Effector memory CD4-positive, alpha-beta T cell (primary cell): ENCODE results near the gene PPARG.

Source experiments
- DNase-seq, 3 donors: peaks; one replicate each; pipeline ENCODE4 v3.0.0-alpha.2; 2020
- H3K27ac ChIP-seq: 2 replicates; pipeline ENCODE4 v1.7.0; 2013; ENCODE audit warnings: mild to moderate bottlenecking, low read length, moderate library complexity; ENCODE audit not compliant: insufficient read depth, poor library complexity, severe bottlenecking
- H3K27me3 ChIP-seq: replicated peaks from 2 replicates; pipeline ENCODE4 v1.7.0; 2013; ENCODE audit warnings: mild to moderate bottlenecking, low read length; ENCODE audit not compliant: insufficient read depth, control insufficient read depth, poor library complexity, severe bottlenecking
- H3K36me3 ChIP-seq: 2 replicates; pipeline ENCODE4 v1.7.0; 2013; ENCODE audit warnings: mild to moderate bottlenecking, low read length, moderate library complexity; ENCODE audit not compliant: control insufficient read depth, insufficient read depth
- H3K4me1 ChIP-seq: 2 replicates; pipeline ENCODE4 v1.7.0; 2013; ENCODE audit warnings: low read length, mild to moderate bottlenecking; ENCODE audit not compliant: control insufficient read depth, insufficient read depth, poor library complexity, severe bottlenecking
- H3K4me3 ChIP-seq: 2 replicates; pipeline ENCODE4 v1.7.0; 2013; ENCODE audit warnings: low read length, low read depth, mild to moderate bottlenecking; ENCODE audit not compliant: insufficient read depth, poor library complexity, severe bottlenecking
- H3K9me3 ChIP-seq: 2 replicates; pipeline ENCODE4 v1.7.0; 2013; ENCODE audit warnings: mild to moderate bottlenecking, low read length, moderate library complexity; ENCODE audit not compliant: control insufficient read depth

The PPARG gene

GRCh38 chr3:12423131-12423530, 134.3 kb downstream of the PPARG start:
- no peaks in the 10 kb centered on the region for H3K4me1 ChIP-seq
- no peaks in the 10 kb centered on the region for H3K9me3 ChIP-seq
- H3K27ac ChIP-seq, result no peak overlapping the region
- H3K36me3 ChIP-seq, result no peaks in the 10 kb centered on the region
- H3K4me3 ChIP-seq, result no peak overlapping the region
- no peak for DNase-seq
- no peaks in the 10 kb centered on the region for H3K27me3 ChIP-seq

- Histone ChIP-seq H3K36me3 (no peaks in the 10 kb centered on the region), H3K27ac (no peak overlapping the region), H3K4me3 (no peak overlapping the region), H3K4me1 (no peaks in the 10 kb centered on the region), H3K9me3 (no peaks in the 10 kb centered on the region), H3K27me3 (no peaks in the 10 kb centered on the region)
- no peak for DNase-seq
Observed at GRCh38 chr3:12423918-12424630, 135.2 kb downstream of the PPARG start.

GRCh38 chr3:12424635-12425319, 135.9 kb downstream of the PPARG start:
- Histone ChIP-seq H3K27me3 (no peaks in the 10 kb centered on the region), H3K4me1 (no peaks in the 10 kb centered on the region), H3K27ac (no peak overlapping the region)

GRCh38 chr3:12425850-12426579, 137.1 kb downstream of the PPARG start:
- no peaks in the 10 kb centered on the region for H3K9me3 ChIP-seq
- H3K4me1 ChIP-seq, result no peaks in the 10 kb centered on the region
- no peaks in the 10 kb centered on the region for H3K27me3 ChIP-seq
- H3K36me3 ChIP-seq, result no peaks in the 10 kb centered on the region
- DNase-seq, result no peak
- no peak overlapping the region for H3K27ac ChIP-seq
- no peak overlapping the region for H3K4me3 ChIP-seq

More at GRCh38 chr3:12424635-12425319, 135.9 kb downstream of the PPARG start:
- no peaks in the 10 kb centered on the region for H3K36me3 ChIP-seq
- no peak for DNase-seq
- no peak overlapping the region for H3K4me3 ChIP-seq
- H3K9me3 ChIP-seq, result no peaks in the 10 kb centered on the region

- no peaks in the 10 kb centered on the region for H3K27me3 ChIP-seq
- no peak for DNase-seq
- no peak overlapping the region for H3K27ac ChIP-seq
- no peak overlapping the region for H3K4me3 ChIP-seq
- H3K4me1 ChIP-seq, result no peaks in the 10 kb centered on the region
- H3K36me3 ChIP-seq, result no peaks in the 10 kb centered on the region
- no peaks in the 10 kb centered on the region for H3K9me3 ChIP-seq
Observed at GRCh38 chr3:12427551-12427950, 138.7 kb downstream of the PPARG start.

- no peak overlapping the region for H3K27ac ChIP-seq
- no peak for DNase-seq
- H3K9me3 ChIP-seq, result no peaks in the 10 kb centered on the region
- H3K36me3 ChIP-seq, result no peaks in the 10 kb centered on the region
- no peak overlapping the region for H3K4me3 ChIP-seq
- no peaks in the 10 kb centered on the region for H3K27me3 ChIP-seq
- no peaks in the 10 kb centered on the region for H3K4me1 ChIP-seq
Observed at GRCh38 chr3:12428126-12428525, 139.3 kb downstream of the PPARG start.

- Histone ChIP-seq H3K27ac (no peak overlapping the region), H3K4me3 (no peak overlapping the region), H3K27me3 (no peaks in the 10 kb centered on the region), H3K4me1 (no peaks in the 10 kb centered on the region), H3K36me3 (no peaks in the 10 kb centered on the region), H3K9me3 (no peaks in the 10 kb centered on the region)
- no peak for DNase-seq
Observed at GRCh38 chr3:12430086-12430485, 141.2 kb downstream of the PPARG start.

GRCh38 chr3:12433823-12434222, 145.0 kb downstream of the PPARG start:
- Histone ChIP-seq H3K4me3 (no peak overlapping the region), H3K27me3 (no peaks in the 10 kb centered on the region), H3K36me3 (no peaks in the 10 kb centered on the region), H3K9me3 (no peaks in the 10 kb centered on the region), H3K4me1 (no peaks in the 10 kb centered on the region), H3K27ac (no peak overlapping the region)
- DNase-seq, result no peak

GRCh38 chr3:12436514-12437220, 147.8 kb downstream of the PPARG start:
- no peak for DNase-seq

More at GRCh38 chr3:12436514-12437220, 147.8 kb downstream of the PPARG start:
- Histone ChIP-seq H3K4me1 (no peaks in the 10 kb centered on the region), H3K36me3 (no peaks in the 10 kb centered on the region), H3K4me3 (no peak overlapping the region), H3K27me3 (no peaks in the 10 kb centered on the region), H3K27ac (no peak overlapping the region), H3K9me3 (no peaks in the 10 kb centered on the region)
